ENCODE data around the gene PDCD4.

- TF ChIP-seq CTCF (conservative IDR thresholded peaks at IDR 0.05 in 1 of 2, IDR thresholded peaks at IDR 0.05 in 1 of 2; ENCODE audit: extremely low read depth in 1 of 2, insufficient read depth in 1 of 2, low read depth in 1 of 2, low read length in 2 of 2) (no peak), EZH2 (IDR thresholded peaks at IDR 0.05; ENCODE audit: borderline replicate concordance, low read length) (no peak)
Measured at GRCh38 chr10:110932505-110933180, 60.9 kb downstream of the PDCD4 start.
